ENCODE measurements around the gene TTLL3. TPM values are rescaled to one million over a fixed set of nuclear protein-coding genes. Genes with fewer than 3 reads are reported as not detected.
"Not testable (repeated sequence)": the region's sequence is repeated elsewhere in the genome, so short reads cannot be mapped to it uniquely, and the experiment has no call there.

Gene TTLL3
- polyA plus RNA-seq, 1 experiment = 17.8 TPM

DNA sequence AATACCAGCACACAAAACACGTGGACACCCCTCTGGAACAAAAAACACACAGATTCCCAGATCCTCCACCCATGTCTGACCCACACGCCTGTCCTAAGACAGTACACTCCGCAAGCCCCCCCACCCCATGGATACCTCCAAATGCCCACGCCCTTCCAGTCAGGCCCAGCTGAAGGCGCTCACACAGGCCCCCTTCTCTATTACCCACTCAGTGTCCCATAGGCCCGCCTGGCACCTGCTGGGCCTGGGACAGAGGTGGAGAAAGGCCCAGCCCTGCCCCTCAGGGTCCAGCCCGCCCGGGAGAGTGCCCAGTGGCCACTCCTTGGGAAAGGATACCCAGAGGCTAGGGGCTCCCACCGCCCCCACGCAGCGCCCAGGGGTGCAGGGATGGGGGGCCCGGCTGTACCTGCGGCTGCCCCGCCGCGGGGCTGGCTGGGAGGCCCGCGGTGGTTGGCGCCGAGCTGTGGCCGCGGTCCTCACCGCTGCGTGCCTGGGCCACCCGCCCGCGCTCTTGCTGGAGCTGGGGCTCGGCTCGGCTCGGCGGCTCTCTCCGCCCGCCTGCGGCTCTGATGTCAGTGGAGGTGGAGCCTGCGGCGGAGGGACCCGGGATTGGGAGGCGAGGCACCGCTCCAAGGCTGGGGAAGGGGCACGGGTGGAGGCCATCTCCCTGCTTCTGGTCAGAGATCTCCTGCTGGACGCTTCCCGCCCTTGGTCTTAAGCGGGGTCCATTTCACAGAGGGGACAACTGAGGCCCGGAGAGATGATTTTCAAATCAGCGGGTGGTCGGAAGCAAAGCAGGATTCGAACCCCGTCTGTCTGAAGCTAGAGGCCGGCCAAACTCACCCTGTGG is 40.4 kb upstream of the TTLL3 start, which contains the start of gene CAMK1:
CAMK1 (minus strand) TSS at position 522 of the 850 bp plus-strand sequence. CDS start 2,198 bp downstream, outside the sequence.
- no peak within 1 kb of the TSS for H3K27ac ChIP-seq (ENCODE audit: low read depth, low read length)
- TF ChIP-seq, protein P1, sequence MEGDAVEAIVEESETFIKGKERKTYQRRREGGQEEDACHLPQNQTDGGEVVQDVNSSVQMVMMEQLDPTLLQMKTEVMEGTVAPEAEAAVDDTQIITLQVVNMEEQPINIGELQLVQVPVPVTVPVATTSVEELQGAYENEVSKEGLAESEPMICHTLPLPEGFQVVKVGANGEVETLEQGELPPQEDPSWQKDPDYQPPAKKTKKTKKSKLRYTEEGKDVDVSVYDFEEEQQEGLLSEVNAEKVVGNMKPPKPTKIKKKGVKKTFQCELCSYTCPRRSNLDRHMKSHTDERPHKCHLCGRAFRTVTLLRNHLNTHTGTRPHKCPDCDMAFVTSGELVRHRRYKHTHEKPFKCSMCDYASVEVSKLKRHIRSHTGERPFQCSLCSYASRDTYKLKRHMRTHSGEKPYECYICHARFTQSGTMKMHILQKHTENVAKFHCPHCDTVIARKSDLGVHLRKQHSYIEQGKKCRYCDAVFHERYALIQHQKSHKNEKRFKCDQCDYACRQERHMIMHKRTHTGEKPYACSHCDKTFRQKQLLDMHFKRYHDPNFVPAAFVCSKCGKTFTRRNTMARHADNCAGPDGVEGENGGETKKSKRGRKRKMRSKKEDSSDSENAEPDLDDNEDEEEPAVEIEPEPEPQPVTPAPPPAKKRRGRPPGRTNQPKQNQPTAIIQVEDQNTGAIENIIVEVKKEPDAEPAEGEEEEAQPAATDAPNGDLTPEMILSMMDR (IDR thresholded peaks at IDR 0.05; ENCODE audit: low read depth, low read length) = no peak
- ChIA-PET CTCF (no interaction called here), POLR2A (interaction anchor here (0.8 to 1.5 kb wide), 3 partner anchors 14 to 23 kb away, joined by 4 to 7 read pairs (median 5); partner anchors contain the start of genes ARPC4, OGG1 and TADA3)
- H3K9me3 ChIP-seq (ENCODE audit: control insufficient read depth, insufficient read depth, low read length) = no peaks in the 10 kb centered on the region
- peak within 1 kb of the TSS; percentile 67 for H3K4me3 ChIP-seq (ENCODE audit: low read depth, low read length)
- H3K27me3 ChIP-seq (ENCODE audit: control insufficient read depth, insufficient read depth, low read length) = no peaks in the 10 kb centered on the region
- no peak for DNase-seq (ENCODE audit: low read depth, low spot score)

DNA sequence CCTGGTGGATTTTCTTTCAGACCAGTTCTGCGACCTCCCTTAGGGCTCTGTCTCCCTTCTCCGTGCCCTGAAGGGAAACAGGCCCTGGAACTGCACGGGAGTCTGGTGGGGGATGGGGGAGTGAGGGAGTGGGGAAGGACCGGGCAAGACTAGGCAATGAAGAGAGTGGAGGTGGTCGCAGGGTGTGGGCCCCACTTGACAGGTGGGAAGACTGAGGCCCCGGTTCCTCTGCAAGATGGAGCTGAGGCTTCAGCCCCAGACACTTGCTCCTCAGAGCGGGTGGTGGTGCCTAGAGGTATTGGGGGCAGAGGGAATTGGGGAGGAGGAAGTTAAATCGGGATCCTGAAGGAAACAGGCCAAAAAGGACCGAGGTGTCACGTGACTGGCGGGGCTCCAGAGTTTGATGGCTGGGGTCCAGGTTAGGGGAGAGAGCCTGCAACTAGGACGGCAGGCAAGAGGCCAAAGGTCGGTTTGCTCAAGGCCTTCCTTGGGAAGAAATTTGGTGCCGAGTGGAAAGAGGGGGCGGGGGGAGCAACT is 39.7 kb upstream of the TTLL3 start:
- ChIA-PET POLR2A (interaction anchor here (0.8 kb wide), 1 partner anchor 20 kb away, joined by 4 read pairs; the partner anchor contains the start of gene OGG1), CTCF (no interaction called here)
- no peak overlapping the region for H3K27ac ChIP-seq (ENCODE audit: low read depth, low read length)
- no peaks in the 10 kb centered on the region for H3K9me3 ChIP-seq (ENCODE audit: control insufficient read depth, insufficient read depth, low read length)
- peak overlapping the region; percentile 67 for H3K4me3 ChIP-seq (ENCODE audit: low read depth, low read length)
- TF ChIP-seq, protein P1 (IDR thresholded peaks at IDR 0.05; ENCODE audit: low read depth, low read length) = no peak
- H3K27me3 ChIP-seq (ENCODE audit: control insufficient read depth, insufficient read depth, low read length) = no peaks in the 10 kb centered on the region
- no peak for DNase-seq (ENCODE audit: low read depth, low spot score)

DNA sequence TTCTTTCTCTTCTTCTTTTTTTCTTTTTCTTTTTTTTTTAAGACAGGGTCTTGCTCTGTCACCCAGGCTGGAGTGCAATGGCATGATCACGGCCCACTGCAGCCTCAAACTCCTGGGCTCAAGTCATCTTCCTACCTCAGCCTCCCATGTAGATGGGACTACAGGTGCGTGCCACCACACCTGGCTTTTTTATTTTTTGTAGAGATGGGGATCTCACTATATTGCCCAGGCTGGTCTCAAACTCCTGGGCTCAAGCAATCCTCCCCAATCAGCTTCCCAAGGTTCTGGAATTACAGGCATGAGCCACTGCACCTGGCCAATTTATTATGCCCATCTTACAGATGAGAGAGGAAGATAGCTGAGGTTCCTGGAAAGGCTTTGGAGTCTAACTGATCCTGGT is 39.1 kb upstream of the TTLL3 start:
- POLR2A ChIA-PET; H3K27ac ChIP-seq (ENCODE audit: low read depth, low read length); H3K27me3 ChIP-seq (ENCODE audit: control insufficient read depth, insufficient read depth, low read length); H3K9me3 ChIP-seq (ENCODE audit: control insufficient read depth, insufficient read depth, low read length); H3K4me3 ChIP-seq (ENCODE audit: low read depth, low read length); DNase-seq (ENCODE audit: low read depth, low spot score): not testable (repeated sequence)
- CTCF ChIA-PET = interaction anchor here (0.7 kb wide), 1 partner anchor 210 kb away, joined by 5 read pairs; no protein-coding TSS in a partner anchor

DNA sequence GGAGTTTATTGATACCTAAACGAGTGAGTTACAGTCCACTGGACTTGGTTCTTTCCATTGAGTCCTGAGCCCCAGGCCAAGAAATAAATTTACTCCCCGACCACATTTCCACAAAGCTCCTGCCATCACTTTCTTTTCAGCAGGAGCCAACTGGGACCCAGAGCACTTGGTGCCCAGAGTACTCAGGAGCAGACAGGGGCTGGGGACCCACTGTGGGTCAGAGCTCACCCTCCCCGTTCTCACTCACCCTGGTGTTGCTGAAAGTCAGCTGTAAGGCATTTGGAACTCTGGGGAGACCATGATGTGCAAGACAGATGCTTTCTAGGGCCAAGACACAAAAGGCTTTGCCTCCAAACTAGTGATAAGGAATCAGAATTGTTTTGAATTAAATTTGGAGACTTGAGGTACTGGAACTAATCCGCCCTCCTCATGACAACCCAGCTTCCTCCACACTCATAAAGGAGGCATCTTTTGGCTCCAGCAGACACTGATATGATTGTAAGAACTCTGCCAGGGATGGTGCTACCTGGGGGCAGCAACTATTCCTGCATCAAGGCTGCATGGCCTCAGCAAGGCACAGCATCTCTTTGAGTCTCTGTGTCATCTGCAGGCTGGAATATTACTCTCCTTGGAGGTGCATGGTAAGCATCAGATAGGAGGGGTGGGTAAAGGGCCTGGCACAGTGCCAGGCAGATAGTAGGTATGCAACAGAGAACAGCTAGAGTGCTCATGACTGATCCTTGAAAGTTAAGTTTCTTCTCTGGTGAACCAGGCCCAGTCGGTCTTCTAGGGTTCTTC is 33.0 kb upstream of the TTLL3 start:
- no peak for DNase-seq (ENCODE audit: low read depth, low spot score)
- TF ChIP-seq, protein P1 (IDR thresholded peaks at IDR 0.05; ENCODE audit: low read depth, low read length) = no peak
- POLR2A ChIA-PET = interaction anchor here (0.8 kb wide), 1 partner anchor 16 kb away, joined by 8 read pairs; the partner anchor contains the start of gene ARPC4
- Histone ChIP-seq H3K4me3 (ENCODE audit: low read depth, low read length) (no peak overlapping the region), H3K9me3 (ENCODE audit: control insufficient read depth, insufficient read depth, low read length) (no peaks in the 10 kb centered on the region), H3K27ac (ENCODE audit: low read depth, low read length) (no peak overlapping the region), H3K27me3 (ENCODE audit: control insufficient read depth, insufficient read depth, low read length) (no peaks in the 10 kb centered on the region)
- CTCF ChIA-PET = no interaction called here

DNA sequence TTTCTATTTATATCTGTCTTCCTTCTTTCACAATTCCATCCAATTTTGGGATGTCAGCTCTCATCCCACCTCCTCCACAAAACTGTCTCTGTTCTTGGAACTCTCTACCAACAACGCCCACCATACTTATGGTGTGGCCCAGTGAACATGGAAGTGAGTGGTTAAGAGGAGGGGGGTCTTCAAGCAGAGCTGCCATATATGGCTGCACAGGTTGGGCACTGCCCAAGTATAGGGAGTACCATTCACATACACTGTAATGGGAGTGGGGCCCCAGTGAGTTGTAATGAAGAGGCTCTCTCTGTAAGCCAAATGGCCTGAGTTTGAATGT is 32.4 kb upstream of the TTLL3 start:
- CTCF ChIA-PET = no interaction called here
- TF ChIP-seq, protein P1 (IDR thresholded peaks at IDR 0.05; ENCODE audit: low read depth, low read length) = no peak
- DNase-seq (ENCODE audit: low read depth, low spot score) = no peak
- H3K27ac ChIP-seq (ENCODE audit: low read depth, low read length) = peak overlapping the region; percentile 65
- POLR2A ChIA-PET = no interaction called here
- H3K9me3 ChIP-seq (ENCODE audit: control insufficient read depth, insufficient read depth, low read length) = no peaks in the 10 kb centered on the region
- no peak overlapping the region for H3K4me3 ChIP-seq (ENCODE audit: low read depth, low read length)
- H3K27me3 ChIP-seq (ENCODE audit: control insufficient read depth, insufficient read depth, low read length) = no peaks in the 10 kb centered on the region
